ENCODE measurements around the gene SAMD4B. TPM values are rescaled to one million over a fixed set of nuclear protein-coding genes. Genes with fewer than 3 reads are reported as not detected.

The SAMD4B gene
- total and polyA plus RNA-seq, 10 of the 15 experiments (the other 5 are each of a cell fraction or from before 2014, with no cell fraction given): 2.4 to 43.3 (median 23.9) TPM

- H3K4me1 ChIP-seq (ENCODE audit: control insufficient read depth, insufficient read depth, low read length): no peaks in the 10 kb centered on the region
- intact Hi-C loops (cut with micrococcal nuclease; ENCODE audit: unreplicated experiment): no loop called here
- H3K4me3 ChIP-seq: no peak overlapping the region
- peaks cover 11 to 24% of the 10 kb centered on the region in 2 experiments; a peak in 3 of 4 replicates for H3K36me3 ChIP-seq (ENCODE audit: control insufficient read depth in 2 of 2, insufficient read depth in 2 of 2, low read length in 1 of 2)
- no peaks in the 10 kb centered on the region for H3K27me3 ChIP-seq (replicated peaks in 1 of 2; ENCODE audit: control insufficient read depth in 2 of 2, insufficient read depth in 2 of 2, low read length in 1 of 2)
- no peak overlapping the region for H3K9ac ChIP-seq (ENCODE audit: control insufficient read depth, insufficient read depth, low read length)
- H3K4me2 ChIP-seq (ENCODE audit: control insufficient read depth, insufficient read depth): no peak overlapping the region
- over 99% methylated on average over 15 of the region's 15 CpGs for WGBS (ENCODE audit: insufficient coverage, insufficient replicate concordance, low lambda C conversion rate, missing lambda C conversion rate)
- CTCF ChIA-PET: interaction anchor here (1.3 to 1.5 kb wide), 2 partner anchors 9 to 54 kb away, joined by 3 read pairs; no protein-coding TSS in a partner anchor
- RAD21 ChIA-PET (ENCODE audit: unreplicated experiment): interaction anchor here (1.2 kb wide), 1 partner anchor 112 kb away, joined by 3 read pairs; the partner anchor contains the start of gene EID2B
- POLR2A ChIA-PET: interaction anchor here (0.7 kb wide), 1 partner anchor 502 kb away, joined by 3 read pairs; no protein-coding TSS in a partner anchor
- no peak for FAIRE-seq
- H4K20me1 ChIP-seq (ENCODE audit: control insufficient read depth, insufficient read depth): no peaks in the 10 kb centered on the region
- ATAC-seq: no peak
- SMC1A ChIA-PET (ENCODE audit: uncharacterized antibody, unreplicated experiment): interaction anchor here (1.2 kb wide), 1 partner anchor 53 kb away, joined by 3 read pairs; no protein-coding TSS in a partner anchor
- H3K79me2 ChIP-seq (ENCODE audit: control insufficient read depth, insufficient read depth, low read length): no peaks in the 10 kb centered on the region
- no peak for DNase-seq (ENCODE audit: low read depth, low spot score)
- no peak overlapping the region for H3K27ac ChIP-seq (ENCODE audit: control insufficient read depth, insufficient read depth)
- H3K9me3 ChIP-seq (replicated peaks; ENCODE audit: control insufficient read depth, insufficient read depth, low read length): no peaks in the 10 kb centered on the region
- in situ Hi-C loops (cut with MboI): no loop called here
- H2AFZ ChIP-seq (ENCODE audit: control insufficient read depth, low read depth, low read length): no peak overlapping the region
- BruUV-seq (replicated peaks): no TSS peak
- no peak for TF ChIP-seq TBL1XR1 (IDR thresholded peaks at IDR 0.05; ENCODE audit: low read depth, low read length)
- TF ChIP-seq ESRRA (IDR thresholded peaks at IDR 0.05; ENCODE audit: low read length): no peak
- TF ChIP-seq CREB1 (IDR thresholded peaks at IDR 0.05; ENCODE audit: low read depth): no peak
- no peak for TF ChIP-seq USF2 (IDR thresholded peaks at IDR 0.05; ENCODE audit: borderline replicate concordance, low read depth, low read length)
- no peak for TF ChIP-seq SMAD5 (IDR thresholded peaks at IDR 0.05; ENCODE audit: low read depth)
- no peak for TF ChIP-seq BCLAF1 (IDR thresholded peaks at IDR 0.05)
- TF ChIP-seq ZNF274 (IDR thresholded peaks at IDR 0.05; ENCODE audit: insufficient read depth, insufficient read length): no peak
- TF ChIP-seq ZBTB33 (IDR thresholded peaks at IDR 0.05): no peak
- no peak for TF ChIP-seq ZZZ3 (IDR thresholded peaks at IDR 0.05; ENCODE audit: control insufficient read depth, insufficient read length, low read depth)
- TF ChIP-seq YBX1 (IDR thresholded peaks at IDR 0.05): no peak
- no peak for TF ChIP-seq IRF3 (IDR thresholded peaks at IDR 0.05)
- no peak for TF ChIP-seq MAX (IDR thresholded peaks at IDR 0.05; ENCODE audit: low read depth, low read length)
- TF ChIP-seq, protein P1, sequence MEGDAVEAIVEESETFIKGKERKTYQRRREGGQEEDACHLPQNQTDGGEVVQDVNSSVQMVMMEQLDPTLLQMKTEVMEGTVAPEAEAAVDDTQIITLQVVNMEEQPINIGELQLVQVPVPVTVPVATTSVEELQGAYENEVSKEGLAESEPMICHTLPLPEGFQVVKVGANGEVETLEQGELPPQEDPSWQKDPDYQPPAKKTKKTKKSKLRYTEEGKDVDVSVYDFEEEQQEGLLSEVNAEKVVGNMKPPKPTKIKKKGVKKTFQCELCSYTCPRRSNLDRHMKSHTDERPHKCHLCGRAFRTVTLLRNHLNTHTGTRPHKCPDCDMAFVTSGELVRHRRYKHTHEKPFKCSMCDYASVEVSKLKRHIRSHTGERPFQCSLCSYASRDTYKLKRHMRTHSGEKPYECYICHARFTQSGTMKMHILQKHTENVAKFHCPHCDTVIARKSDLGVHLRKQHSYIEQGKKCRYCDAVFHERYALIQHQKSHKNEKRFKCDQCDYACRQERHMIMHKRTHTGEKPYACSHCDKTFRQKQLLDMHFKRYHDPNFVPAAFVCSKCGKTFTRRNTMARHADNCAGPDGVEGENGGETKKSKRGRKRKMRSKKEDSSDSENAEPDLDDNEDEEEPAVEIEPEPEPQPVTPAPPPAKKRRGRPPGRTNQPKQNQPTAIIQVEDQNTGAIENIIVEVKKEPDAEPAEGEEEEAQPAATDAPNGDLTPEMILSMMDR (IDR thresholded peaks at IDR 0.05 in 2 of 3, conservative IDR thresholded peaks at IDR 0.05 in 1 of 3; ENCODE audit: control insufficient read depth in 2 of 3, extremely low read depth in 1 of 3, insufficient read depth in 1 of 3, low read depth in 3 of 3, low read length in 3 of 3): no peak
- no peak for TF ChIP-seq MTA2 (IDR thresholded peaks at IDR 0.05; ENCODE audit: low read depth)
Observed at GRCh38 chr19:39420769-39421168, 78.5 kb downstream of the SAMD4B start.
